Measurements from ENCODE around the gene CIB4.

DNA sequence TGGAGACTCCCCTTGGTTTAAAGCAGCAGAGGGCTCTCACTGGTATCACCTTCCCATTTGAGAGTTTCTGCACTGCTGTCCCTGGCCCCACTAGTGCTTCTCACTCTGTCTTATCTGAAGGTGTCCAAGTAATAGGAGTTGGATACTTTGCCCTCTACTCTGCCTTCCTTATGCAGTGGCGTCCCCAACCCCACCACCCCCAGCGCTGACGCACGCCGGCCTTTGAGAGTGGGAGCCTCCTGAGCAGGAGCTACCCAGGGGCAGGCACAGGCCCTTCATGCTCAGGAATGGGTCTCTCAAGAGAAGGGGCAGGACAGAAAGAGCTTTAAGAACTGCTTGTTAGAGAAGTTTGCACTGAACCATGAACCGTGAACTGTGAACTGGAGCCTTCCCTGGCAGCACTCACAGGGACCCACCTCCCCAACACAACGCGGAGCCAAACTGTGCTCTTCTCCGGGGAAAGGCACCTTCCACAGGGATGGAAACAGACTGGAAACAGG, 3.3 kb downstream of the CIB4 start:
- TF ChIP-seq, protein P1, sequence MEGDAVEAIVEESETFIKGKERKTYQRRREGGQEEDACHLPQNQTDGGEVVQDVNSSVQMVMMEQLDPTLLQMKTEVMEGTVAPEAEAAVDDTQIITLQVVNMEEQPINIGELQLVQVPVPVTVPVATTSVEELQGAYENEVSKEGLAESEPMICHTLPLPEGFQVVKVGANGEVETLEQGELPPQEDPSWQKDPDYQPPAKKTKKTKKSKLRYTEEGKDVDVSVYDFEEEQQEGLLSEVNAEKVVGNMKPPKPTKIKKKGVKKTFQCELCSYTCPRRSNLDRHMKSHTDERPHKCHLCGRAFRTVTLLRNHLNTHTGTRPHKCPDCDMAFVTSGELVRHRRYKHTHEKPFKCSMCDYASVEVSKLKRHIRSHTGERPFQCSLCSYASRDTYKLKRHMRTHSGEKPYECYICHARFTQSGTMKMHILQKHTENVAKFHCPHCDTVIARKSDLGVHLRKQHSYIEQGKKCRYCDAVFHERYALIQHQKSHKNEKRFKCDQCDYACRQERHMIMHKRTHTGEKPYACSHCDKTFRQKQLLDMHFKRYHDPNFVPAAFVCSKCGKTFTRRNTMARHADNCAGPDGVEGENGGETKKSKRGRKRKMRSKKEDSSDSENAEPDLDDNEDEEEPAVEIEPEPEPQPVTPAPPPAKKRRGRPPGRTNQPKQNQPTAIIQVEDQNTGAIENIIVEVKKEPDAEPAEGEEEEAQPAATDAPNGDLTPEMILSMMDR (IDR thresholded peaks at IDR 0.05 in 2 of 3, conservative IDR thresholded peaks at IDR 0.05 in 1 of 3; ENCODE audit: insufficient read depth in 2 of 3, low read depth in 1 of 3, low read length in 3 of 3), result no peak
- TF ChIP-seq ZFX (CRISPR knock-in tag; IDR thresholded peaks at IDR 0.05) (no peak), ZFP36 (IDR thresholded peaks at IDR 0.05; ENCODE audit: low read depth, low read length, partially characterized antibody) (no peak), ZBTB7A (IDR thresholded peaks at IDR 0.05; ENCODE audit: borderline replicate concordance, control insufficient read depth, low read depth, low read length) (no peak), NFIC (IDR thresholded peaks at IDR 0.05) (no peak), SIRT6 (IDR thresholded peaks at IDR 0.05; ENCODE audit: low read depth, low read length) (no peak), EZH2 (IDR thresholded peaks at IDR 0.05; ENCODE audit: borderline replicate concordance, low read depth, low read length) (no peak), TARDBP (IDR thresholded peaks at IDR 0.05) (no peak), POLR2A (conservative IDR thresholded peaks at IDR 0.05) (no peak)
- TF ChIP-seq, protein P2, sequence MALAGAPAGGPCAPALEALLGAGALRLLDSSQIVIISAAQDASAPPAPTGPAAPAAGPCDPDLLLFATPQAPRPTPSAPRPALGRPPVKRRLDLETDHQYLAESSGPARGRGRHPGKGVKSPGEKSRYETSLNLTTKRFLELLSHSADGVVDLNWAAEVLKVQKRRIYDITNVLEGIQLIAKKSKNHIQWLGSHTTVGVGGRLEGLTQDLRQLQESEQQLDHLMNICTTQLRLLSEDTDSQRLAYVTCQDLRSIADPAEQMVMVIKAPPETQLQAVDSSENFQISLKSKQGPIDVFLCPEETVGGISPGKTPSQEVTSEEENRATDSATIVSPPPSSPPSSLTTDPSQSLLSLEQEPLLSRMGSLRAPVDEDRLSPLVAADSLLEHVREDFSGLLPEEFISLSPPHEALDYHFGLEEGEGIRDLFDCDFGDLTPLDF (CRISPR knock-in tag; IDR thresholded peaks at IDR 0.05), result no peak
- TF ChIP-seq, protein P3, sequence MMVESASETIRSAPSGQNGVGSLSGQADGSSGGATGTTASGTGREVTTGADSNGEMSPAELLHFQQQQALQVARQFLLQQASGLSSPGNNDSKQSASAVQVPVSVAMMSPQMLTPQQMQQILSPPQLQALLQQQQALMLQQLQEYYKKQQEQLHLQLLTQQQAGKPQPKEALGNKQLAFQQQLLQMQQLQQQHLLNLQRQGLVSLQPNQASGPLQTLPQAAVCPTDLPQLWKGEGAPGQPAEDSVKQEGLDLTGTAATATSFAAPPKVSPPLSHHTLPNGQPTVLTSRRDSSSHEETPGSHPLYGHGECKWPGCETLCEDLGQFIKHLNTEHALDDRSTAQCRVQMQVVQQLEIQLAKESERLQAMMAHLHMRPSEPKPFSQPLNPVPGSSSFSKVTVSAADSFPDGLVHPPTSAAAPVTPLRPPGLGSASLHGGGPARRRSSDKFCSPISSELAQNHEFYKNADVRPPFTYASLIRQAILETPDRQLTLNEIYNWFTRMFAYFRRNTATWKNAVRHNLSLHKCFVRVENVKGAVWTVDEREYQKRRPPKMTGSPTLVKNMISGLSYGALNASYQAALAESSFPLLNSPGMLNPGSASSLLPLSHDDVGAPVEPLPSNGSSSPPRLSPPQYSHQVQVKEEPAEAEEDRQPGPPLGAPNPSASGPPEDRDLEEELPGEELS (CRISPR knock-in tag; IDR thresholded peaks at IDR 0.05; ENCODE audit: borderline replicate concordance), result no peak
